A172 (cell line): ENCODE measurements around the gene ATP6V0A4. TPM values are rescaled to one million over a fixed set of nuclear protein-coding genes. Genes with fewer than 3 reads are reported as not detected.
"Not testable (repeated sequence)": the region's sequence is repeated elsewhere in the genome, so short reads cannot be mapped to it uniquely, and the experiment has no call there.

Source experiments
- DNase-seq: peaks from one replicate; pipeline ENCODE4 v3.0.0-alpha.2; 2015; ENCODE audit warnings: low spot score
- total RNA-seq: library from RNA; depleted of rRNA; stranded (reverse); fragments of >200 nt; shearing (Covaris generic); gene quantifications from 2 replicates; pipeline ENCODE4 v1.2.3, GENCODE V29; 2014

ATP6V0A4 gene
- total RNA-seq, 1 experiment from 2014 or later: 1.3 TPM

DNA sequence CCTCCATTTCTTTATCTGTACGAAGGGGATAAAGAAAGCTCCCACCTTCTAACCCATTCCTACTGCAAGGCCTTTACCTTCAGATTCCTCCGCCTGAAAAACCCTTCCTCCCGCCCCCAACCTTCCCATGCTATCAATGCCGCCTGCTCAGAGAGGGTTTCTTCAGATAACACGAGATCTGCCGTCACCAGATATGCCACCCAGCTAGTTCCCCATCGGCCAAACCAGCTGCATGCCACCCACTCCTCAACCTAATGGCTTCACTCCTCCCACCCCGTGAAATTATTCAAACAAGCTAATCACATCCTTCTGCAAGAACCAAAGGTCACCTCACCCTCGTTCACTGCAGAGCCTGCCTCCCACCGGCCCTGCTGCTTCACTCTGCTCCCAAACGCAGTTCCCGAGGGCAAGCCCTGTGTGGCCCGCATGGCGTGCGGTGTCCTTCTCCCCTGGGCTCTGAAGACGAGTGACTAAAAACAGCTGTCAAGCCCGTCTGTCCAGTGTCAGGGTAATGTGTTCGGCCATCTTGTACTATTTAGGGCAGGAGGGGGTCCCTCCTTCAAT, 47.0 kb downstream of the ATP6V0A4 start:
- DNase-seq: no peak

DNA sequence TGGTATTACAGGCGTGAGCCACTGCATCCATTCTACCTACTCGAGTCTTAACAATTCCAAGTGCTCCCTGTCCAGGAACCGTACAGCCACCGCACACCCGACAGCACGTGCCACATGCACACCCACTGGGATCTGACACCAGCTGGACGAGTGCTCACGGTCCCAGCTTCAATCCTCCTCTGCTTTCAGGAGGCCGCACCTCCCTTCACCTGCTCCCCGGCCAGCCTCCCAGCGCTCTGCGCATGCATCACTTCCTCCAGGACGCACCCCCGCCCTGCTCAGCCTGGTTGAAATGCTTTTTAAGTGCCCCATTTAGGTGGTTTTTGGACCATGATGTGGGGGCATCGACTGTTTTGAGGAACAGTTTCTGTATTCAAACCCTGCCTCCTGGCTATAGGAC, 47.5 kb downstream of the ATP6V0A4 start:
- no peak for DNase-seq

DNA sequence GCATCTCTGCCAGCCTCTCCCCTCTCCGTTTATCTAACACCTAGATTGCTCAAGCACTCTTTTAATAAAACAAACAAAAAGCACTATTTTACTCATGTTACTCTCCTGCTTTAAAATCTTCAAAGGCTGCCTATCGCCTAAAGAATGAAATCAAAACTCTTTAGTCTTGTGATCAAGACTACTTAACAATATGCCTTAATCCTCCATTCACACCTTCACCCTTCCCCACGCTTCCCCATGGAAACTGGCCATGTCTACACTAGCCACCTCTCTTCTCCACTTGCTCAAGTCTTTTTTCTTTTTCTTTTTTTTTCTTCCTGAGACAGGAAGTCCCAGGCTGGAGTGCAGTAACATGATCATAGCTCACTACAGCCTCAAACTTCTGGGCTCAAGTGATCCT, 48.0 kb downstream of the ATP6V0A4 start:
- DNase-seq: no peak

DNA sequence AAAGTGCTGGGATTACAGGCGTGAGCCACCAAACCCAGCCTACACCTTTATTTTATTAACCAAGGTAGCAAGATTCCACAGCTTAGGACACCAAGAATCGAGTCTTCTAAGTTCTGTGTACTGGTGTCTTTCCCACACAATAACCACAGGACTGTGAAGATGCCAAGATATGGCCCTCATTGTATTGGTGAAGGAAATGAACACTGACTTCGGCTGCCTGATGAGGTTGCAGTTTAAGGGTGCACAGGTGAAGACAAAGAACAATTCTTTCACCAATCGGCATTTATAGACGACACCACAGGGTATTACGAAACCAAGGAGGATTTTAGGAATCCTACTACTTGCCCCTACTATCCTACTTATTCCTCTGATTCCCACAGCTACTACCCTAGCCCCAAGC, 49.3 kb downstream of the ATP6V0A4 start:
- no peak for DNase-seq

DNA sequence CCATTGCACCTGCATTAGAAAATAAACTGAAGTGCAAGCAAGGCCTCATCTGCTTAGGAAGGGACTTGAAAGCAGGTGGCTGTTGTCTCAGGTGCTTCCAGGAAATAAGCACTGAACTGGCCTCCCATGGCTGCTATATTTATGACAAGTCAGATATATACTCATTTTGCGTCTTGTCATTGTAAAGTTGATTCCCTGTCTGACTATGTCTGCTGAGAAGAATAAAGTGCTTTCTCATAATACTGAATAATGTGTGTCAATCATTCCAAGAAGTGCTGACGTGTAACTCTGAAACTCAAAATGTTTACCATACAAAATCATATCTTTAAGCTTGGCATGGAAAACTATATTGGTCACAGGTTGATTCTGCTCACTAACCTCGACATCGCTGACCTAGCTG, 51.9 kb downstream of the ATP6V0A4 start:
- no peak for DNase-seq

DNA sequence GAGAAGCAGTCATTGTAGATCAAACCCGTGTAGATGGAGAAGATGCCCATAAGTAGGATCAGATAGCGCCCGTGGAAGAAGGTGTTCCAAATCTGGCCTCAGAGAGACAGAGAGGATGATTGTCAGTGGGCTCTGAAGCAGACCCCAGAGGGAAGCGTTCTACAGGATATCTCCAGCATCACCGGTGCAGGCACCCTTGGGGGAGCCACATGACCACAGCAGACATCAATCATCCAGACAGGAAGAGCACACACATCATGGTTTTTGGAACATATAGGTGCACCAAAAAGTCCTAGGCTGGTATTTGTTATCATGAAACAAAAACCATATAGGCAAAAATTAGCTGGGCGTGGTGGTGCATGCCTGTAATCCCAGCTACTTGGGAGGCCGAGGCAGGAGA, 52.8 kb downstream of the ATP6V0A4 start:
- DNase-seq: no peak

DNA sequence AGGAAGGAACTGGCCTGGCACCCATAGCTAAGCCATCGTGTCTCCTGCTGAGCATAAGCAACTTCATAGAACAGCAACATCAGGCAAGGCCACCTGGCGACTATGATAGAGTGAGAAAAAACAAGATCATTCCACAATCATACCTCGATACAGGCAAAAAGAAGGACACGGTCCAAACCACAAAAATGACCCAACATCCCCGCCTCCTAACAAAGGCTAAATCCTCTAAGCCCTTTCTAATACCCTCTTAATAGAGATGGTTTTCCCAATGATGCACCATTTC, 56.6 kb downstream of the ATP6V0A4 start:
- no peak for DNase-seq

DNA sequence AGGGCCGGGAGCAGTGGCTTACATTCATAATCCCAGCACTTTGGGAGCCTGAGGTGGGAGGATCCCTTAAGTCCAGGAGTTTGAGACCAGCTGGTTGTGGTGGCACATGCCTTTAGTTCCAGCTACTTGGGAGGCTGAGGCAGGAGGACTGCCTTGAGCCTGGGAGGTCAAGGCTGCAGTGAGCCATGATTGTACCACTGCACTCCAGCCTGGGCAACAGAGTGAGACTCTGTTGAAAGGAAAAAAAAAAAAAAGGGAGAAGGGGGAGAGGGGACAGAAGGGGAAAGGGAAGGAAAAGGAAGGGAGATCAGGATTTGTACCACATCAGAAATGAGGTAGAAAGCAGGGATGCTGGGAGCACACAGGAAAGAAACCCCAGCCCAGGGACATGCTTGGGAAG, 58.1 kb downstream of the ATP6V0A4 start:
- no peak for DNase-seq

DNA sequence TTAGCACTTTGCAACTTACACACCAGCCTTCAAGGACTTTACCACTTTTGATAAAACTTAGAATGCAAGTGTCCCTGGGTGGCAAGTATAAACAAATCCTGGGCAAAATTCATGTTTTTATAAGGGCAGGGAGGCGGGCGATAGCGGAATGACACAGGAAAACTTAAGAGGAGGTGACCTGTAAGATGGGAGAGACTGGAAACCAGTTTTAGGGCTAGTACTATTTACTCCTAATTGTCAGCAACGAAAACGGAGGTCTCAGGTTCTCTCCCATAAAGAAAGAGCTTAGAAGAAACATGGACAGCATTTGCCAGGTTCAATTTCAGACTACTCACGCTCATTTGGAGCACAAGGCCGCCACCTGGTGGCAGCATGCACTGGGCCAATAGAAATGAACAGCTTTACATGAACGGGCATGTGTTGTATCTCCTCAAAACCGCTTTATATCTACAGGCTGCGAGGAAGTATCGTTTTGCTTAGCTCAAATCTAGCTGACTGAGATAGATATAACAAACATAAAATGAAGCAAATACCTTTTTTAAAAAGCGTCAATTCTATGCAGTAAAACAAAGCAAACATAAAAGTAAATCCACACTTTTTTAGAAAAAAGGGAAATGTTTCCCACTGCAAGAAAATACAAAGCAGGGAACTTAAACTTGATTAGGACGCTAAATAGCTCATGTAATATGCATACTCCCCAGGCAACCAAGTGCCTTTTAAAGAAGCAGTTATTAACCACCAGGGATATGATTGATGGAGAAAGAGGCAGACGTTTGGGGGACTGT, 59.3 kb downstream of the ATP6V0A4 start:
- DNase-seq: peak; percentile 80

DNA sequence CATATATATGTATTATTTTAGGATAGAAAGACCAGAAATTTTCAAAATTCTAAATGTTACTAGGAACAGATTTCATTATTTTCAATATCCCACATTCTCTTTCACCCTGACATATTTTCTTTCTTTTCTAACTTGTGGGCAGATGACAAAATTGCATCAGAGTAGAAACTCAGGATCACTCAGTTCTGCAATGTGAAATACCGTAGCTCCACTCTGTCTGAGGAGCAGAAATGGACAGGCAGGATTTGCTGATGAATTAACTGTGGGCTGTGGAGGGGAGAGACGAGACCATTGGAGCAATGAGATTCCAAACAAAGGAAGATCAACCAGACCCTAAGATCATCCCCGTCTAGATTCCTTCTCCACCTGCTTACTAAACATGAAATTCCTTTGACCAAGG, 59.9 kb downstream of the ATP6V0A4 start:
- no peak for DNase-seq

DNA sequence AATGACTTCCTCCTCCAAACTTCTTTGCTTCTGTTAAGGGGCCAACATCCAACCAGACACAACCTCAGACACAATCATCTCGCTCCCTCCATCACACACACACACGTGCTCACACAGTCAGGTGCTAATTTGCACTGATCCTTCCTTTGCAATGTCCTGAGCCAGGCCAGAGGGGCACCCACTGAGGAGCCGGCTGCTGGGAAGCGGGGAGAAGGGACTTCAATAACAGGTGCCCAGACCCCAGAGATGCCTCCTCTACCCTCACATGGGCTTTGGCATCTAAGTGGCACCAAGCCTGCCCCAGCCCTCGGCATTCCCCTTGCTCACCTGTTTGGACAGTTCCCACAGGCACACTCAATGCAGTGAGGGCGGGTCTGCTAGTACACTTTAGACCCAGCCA, 62.6 kb downstream of the ATP6V0A4 start:
- DNase-seq: no peak

DNA sequence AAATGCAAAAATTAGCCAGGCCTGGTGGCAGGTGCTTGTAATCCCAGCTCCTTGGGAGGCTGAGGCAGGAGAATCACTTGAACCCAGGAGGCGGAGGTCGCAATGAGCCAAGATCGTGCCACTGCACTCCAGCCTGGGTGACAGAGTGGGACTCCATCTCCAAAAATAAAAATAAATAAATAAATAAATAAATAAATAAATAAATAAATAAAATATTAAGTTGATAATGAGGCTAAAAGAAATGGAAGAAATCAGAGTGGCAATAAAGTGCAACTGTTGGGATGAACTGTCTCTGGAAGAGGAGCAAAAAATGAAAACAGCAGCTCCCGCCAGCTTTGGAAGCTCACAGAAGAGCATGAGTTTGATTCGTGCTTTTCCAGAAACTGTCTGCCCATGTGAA, 66.3 kb downstream of the ATP6V0A4 start:
- DNase-seq: not testable (repeated sequence)

DNA sequence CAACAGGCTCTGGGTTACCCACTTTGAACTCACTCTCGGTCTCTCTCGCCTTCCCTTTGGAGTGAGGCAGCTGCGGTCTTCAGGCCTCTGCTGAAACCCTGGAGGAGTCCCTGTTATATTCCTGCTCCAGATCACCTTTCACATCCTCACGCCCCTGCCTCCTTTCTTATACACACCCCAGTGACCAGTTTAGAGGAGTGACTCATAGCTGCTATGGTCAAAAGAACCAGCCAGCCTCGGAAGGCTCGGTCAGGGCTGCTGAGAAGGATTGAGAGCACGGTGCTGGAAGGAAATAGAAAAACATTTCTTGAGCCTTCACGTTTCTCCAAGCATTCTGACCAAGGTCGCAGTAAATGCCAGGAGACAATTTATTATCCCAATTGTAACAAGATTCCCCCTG, 68.6 kb downstream of the ATP6V0A4 start:
- DNase-seq: peak; percentile 25

DNA sequence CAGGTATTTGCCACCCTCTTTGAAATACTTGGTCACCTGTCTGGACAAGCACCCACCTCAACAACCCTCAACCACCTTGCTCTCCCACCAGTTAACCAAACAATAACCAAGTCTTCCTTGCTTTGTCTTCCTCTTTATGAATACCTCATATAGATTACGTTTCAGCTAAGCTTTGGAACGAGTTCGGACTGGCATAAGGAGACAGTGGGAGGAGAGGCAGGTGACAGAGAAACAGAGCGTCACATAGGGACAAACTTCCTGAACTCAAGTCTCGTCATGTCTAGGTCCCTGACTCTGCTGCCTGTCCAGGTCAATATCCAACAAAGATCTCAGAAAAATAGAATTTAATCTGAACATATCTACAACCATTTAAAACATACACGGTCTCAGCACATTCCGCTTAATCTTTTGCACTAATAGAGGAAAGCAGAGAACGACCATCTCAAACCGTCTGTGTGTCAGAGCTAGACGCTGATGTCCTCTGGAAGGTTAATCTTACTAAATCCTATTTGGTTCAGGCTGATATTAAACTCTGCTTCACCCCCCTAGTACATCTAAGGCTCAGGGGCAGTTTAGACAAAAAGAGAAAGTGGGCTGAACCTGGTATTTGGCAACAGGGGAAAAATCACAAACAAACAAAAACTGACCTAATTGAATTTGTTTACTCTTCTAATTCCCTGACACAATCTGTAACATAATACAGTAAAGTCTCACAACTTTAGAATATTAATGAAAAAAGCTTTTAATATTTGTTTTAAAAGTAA, 70.5 kb downstream of the ATP6V0A4 start:
- DNase-seq: no peak

DNA sequence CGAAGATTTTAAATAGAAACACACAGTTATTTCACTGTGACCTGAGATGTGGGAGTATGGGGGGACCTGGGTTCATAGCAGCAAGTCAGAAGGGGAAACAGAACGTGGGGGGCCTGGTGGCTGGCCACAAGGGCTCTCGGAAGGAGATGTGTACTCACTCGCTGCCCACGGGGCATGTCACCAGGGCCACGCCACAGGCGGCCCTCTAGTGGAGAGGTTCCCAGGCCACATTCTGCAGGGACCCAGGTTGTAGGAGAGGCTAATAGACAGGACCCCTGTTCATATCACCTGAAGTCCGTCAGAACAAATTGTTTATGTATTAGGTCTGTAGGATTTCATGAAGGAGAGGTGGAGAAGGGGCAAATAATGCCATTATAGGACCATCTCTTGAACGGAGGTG, 71.7 kb downstream of the ATP6V0A4 start:
- DNase-seq: no peak

DNA sequence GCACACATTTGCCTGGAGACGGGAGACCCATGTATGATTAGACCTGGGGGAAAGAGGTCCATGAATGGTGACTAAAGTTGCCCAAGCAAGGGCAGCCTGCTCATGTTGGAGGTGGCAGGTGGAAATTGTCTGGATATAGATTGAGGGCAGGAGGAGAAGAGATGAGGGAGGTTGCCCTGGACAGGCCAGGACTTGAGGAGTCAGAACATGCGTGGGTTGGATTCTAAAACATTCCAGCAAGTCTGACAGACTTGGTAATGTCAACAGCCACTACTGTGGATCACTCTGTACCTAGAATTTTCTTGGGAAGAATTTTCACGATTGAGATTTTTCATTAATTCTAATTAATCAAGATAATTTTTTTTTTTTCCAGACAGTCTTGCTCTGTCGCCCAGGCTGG, 77.7 kb downstream of the ATP6V0A4 start:
- no peak for DNase-seq

DNA sequence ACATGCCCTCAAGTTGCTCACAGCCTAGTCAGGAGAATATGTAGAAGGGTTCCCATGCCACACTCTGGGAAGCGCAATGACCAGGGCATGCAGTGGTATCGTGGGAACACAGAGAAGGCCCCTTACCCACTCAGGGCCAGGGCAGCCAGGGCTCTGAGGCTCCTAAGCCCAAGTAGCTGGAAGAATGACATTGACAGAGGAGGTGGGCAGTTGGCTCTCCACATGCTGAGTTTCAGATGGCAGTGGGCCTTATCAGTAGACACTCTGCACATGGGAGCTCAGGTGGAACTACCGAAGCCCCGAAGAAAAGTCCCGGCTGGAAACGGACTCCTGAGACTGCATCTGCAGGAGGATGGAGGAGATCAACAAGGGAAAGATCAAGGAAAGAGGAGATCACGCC, 81.1 kb downstream of the ATP6V0A4 start:
- no peak for DNase-seq

DNA sequence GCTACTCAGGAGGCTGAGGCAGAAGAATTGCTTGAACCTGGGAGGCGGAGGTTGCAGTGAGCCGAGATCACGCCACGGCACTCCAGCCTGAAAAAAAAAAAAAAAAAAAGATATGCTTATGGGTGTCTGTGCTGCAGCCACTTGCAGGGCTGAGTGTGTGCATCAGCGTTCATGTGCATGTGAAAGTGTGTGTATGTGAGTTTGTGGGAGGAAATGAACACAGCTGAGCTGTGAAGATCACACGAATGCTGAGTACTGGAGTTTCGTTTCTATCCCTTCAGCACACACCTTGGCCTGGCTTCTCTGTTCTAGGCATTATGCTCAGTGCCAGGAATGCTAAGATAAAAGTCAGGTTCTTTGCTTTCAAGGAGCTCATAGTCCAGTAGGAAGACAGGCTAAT, 84.8 kb downstream of the ATP6V0A4 start:
- DNase-seq: no peak

DNA sequence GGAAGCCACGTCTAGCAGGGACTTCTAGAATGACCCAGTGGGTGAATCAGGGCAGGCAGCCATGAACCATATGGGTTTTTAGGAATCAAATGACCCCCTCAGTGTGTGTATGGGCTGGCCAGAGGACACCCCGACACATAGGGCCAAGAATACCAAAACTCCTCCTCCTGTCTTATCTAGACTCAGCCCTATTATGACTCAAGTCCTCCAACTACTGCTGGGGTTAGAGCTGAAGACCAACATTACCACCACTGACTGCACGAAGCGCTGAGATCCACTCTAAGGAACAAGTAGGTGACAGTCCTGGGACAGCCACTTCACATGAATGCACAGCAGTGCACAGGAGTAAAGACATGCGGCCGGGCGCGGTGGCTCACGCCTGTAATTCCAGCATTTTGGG, 85.3 kb downstream of the ATP6V0A4 start:
- no peak for DNase-seq

DNA sequence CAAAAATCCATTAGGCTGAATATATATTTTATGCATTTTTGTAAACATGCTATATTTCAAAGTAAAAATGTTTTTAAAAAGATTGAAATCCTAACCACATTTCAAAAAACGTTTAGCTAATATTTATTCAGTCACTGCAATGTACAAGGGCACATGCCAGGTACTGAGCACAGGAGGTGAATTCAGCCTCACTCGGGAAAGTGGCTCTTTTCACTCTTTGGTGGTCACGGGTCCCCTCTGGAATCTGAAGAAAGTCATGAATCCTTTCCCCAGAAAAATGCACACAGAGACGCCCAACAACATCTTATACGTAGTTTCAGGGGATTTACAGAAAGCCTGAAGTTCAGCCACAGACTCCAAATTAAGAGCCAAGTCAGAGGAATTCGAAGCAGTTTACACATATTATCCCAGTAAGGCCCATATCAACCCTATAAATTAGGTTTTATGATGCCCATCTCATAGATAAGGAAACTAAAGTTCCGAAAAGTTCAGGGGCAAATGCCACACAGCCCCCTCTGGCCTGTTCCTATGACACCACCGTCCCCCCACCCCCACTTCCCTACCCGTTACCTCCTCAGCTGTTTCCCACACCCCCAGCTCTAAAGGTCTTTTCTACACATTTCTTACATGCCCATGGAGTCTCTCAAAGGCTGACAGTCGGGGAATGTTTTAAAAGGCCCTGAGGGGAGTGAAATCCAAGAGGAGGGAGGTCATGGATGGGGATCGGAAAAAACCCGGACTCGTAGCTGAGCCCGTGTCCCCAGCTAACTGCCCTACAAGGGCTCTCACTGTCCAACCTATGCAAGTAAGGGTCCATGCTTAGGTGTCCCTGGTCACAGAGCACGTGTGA, 87.2 kb downstream of the ATP6V0A4 start:
- DNase-seq: no peak

DNA sequence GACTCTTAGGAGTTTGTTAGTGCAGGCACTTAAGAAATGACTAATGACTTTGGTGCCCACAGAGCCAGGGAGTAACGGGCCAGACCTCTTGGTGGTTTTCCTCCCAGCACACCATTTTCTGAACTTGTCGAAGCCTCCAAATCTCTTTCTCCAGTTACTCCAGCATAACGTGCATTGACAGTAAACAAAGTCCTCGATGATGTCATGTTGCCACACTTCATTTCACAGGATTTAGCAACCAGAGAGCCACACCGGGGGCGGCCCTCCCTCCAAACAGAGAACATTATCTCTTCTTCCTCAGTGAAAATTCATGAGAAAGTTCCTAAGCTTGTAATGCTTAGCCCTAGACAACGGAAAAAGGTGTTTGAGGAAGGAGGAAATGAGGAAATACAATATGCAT, 92.8 kb downstream of the ATP6V0A4 start:
- DNase-seq: no peak

DNA sequence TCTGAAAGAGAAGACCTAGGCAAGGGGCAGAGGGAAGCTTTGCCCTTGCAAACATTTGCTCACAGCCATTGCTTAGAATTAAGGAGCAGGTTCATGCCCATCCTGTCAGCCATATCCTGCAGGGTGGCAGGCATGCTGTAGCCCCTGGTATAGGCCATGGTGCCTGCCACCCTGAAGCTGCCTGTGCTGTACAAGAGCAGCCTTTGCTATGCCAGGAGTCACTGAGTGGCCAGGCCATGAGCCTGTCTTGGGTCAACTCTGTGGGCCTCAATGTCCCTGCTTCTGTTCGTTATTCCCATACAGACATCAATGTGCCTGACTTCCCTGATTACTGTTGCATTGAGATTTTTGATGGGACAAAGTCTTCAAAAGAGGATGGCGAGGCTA, 96.5 kb downstream of the ATP6V0A4 start:
- no peak for DNase-seq
